Gastroesophageal sphincter (tissue), 3 donors: ENCODE results near the gene ABCC6.
"Not testable (repeated sequence)": the region's sequence is repeated elsewhere in the genome, so short reads cannot be mapped to it uniquely, and the experiment has no call there.

Experiments used
- CTCF ChIP-seq, 4 experiments: fragments of 200-600 bp in 2 of 4; fragments of 450-650 bp in 2 of 4; sonication (generic) in 1 of 4; IDR thresholded peaks; one replicate each; pipeline ENCODE4 v1.5.1; 2017 to 2019; ENCODE audit warnings: antibody characterized with exemption in 4 of 4, mild to moderate bottlenecking in 2 of 4, moderate library complexity in 2 of 4
- EP300 ChIP-seq: sonication (generic); formaldehyde crosslinking; IDR thresholded peaks from one replicate; pipeline ENCODE4 v1.6.1; 2017; ENCODE audit warnings: antibody characterized with exemption, mild to moderate bottlenecking
- POLR2A ChIP-seq, 2 donors: fragments of 450-650 bp; IDR thresholded peaks; one replicate each; pipeline ENCODE4 v1.6.1; 2017; ENCODE audit warnings: antibody characterized with exemption in 2 of 2, mild to moderate bottlenecking in 2 of 2, moderate library complexity in 1 of 2
- POLR2AphosphoS5 ChIP-seq: sonication (generic); formaldehyde crosslinking; IDR thresholded peaks from one replicate; pipeline ENCODE4 v1.6.1; 2017; ENCODE audit warnings: antibody characterized with exemption

DNA sequence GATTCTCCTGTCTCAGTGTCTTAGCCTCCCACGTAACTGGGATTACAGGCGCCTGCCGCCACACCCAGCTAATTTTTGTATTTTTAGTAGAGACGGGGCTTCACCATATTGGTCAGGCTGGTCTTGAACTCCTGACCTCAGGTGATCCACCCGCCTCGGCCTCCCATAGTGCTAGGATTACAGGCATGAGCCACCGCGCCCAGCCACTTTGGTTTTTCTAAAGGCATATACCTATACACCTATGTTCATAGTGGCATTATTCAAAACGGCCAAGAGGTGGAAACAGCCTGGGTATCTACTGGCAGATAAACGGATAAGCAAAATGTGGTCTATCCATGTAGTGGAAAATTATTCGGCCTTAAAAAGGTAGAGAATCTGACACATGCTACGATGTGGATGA, 70.3 kb downstream of the ABCC6 start:
- TF ChIP-seq CTCF (IDR thresholded peaks at IDR 0.05); POLR2A (IDR thresholded peaks at IDR 0.05); POLR2AphosphoS5; EP300: not testable (repeated sequence)
